Coronary artery (tissue), 2 donors: ENCODE results near the gene TNFRSF17.

ENCODE experiments used
- DNase-seq: peaks from one replicate; pipeline ENCODE4 v3.0.0-alpha.2; 2017; ENCODE audit warnings: low spot score
- H3K27ac ChIP-seq, 2 donors: fragments of 200-600 bp; sonication (generic); one replicate each; pipeline ENCODE4 v1.5.1; 2016 to 2019
- H3K4me3 ChIP-seq: fragments of 200-600 bp; sonication (generic); 2 replicates; pipeline ENCODE4 v1.5.1; 2016; ENCODE audit warnings: mild to moderate bottlenecking, moderate library complexity
- CTCF ChIP-seq: fragments of 200-600 bp; sonication (generic); IDR thresholded peaks from one replicate; pipeline ENCODE4 v1.5.1; 2019; ENCODE audit warnings: antibody characterized with exemption

Gene TNFRSF17

GRCh38 chr16:11988258-11988978 is 23.4 kb downstream of the TNFRSF17 start:
- DNase-seq: no peak
- H3K4me3 ChIP-seq: no peak overlapping the region
- no peak overlapping the region for H3K27ac ChIP-seq
- no peak for TF ChIP-seq CTCF

DNA sequence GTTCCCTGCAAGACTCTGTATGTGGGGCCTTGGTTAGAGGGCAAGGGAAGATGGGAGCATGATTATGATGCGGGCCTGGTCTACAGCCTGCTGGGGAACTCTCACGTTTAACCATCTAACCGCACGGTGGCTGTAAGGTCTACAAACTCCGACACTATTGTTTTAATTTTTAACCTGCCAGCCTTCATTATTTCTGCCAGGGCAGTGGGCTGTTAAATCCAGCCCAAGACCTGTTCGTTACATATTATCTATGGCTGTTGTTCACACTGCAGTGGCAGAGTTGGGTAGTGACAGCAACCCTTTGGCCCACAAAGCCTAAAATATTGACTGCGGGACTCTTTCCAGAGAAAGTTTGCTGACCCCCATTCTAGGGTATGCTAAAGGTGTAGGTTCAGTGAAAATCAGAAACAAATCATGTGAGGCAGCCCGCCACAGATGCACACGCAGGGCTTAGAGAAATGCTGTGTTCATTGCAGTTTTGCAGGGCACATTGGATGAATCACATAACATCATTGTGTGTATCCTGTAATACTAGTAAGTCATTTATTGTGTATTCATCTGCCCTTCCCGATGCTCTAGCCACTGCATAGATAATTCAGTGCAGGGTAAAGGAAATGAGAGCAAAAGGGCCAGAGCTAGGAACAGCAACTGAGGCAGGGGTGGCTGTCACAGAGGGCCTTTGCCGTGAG is 25.8 kb downstream of the TNFRSF17 start:
- Histone ChIP-seq H3K4me3 (no peak overlapping the region), H3K27ac (no peak overlapping the region)
- DNase-seq: no peak
- no peak for TF ChIP-seq CTCF

DNA sequence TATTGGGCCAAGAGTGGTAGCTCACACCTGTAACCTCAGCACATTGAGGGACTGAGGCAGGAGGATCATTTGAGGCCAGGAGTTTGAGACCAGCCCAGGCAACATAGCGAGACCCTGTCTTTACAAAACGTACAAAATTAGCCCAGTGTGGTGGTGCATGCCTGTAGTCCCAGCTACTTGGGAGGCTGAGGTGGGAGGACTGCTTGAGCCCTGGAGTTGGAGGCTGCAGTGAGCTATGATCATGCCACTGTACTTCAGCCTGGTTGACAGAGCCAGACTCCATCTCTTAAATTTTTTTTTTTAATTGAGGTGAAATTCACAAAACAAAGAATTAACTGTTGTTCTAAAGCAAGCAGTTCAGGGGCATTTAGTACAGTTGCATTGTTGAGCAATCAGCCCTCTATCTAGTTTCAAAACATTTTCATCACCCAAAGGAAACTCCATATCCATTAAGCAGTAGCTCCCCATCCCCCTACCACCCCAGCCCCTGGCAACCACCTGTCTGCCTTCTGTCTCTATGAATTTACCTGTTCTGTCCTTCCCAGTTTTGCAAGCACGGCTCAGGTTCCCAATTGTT is 27.1 kb downstream of the TNFRSF17 start:
- TF ChIP-seq CTCF: no peak
- DNase-seq: no peak
- Histone ChIP-seq H3K27ac (no peak overlapping the region), H3K4me3 (no peak overlapping the region)

DNA sequence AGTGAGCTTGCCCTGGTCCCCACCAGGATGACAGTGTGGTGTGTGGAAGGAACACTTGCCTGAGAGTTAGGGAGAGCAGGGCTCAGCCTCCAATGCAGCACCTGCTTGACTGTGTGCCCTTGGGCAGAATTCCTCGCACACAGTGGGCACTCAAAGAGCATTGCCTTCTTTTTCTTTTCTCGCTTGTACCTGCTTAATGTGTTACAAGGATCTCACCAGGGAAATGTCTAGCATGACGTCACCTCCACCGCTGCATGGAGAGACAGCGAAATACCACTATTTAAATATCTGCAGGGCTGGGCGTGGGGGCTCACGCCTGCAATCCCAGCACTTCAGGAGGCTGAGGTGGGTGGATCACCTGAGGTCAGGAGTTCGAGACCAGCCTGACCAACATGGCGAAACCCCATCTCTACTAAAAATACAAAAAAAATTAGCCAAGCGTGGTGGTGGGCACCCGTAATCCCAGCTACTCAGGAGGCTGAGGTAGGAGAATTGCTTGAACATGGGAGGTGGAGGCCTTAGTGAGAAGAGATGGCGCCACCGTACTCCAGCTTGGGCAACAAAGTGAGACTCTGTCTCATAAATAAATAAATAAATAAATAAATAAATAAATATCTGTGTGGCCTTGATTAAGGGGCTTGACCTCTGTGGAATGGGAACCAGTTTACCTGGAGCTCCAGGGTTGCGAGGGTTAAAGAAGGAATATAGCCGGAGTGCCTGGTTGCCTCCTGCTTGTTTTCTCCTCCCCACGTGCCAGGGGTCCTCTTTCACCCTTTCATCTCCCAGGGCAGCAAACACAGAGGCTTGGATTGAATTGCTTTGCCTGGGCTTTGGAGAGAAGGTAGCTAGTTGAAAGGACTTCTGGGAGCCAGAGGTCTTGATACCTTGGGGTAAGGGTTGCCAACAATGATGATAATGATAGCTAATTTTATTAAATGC is 27.8 kb downstream of the TNFRSF17 start:
- Histone ChIP-seq H3K4me3 (no peak overlapping the region), H3K27ac (no peak overlapping the region)
- DNase-seq: no peak
- no peak for TF ChIP-seq CTCF

GRCh38 chr16:11994143-11995119 is 29.4 kb downstream of the TNFRSF17 start:
- Histone ChIP-seq H3K27ac (peak overlapping the region in 1 of 2 donors; percentile 57), H3K4me3 (no peak overlapping the region)
- DNase-seq: no peak
- no peak for TF ChIP-seq CTCF
